Smooth muscle cell (in vitro differentiated cells): Measurements from ENCODE around the gene FGF7. TPM values are rescaled to one million over a fixed set of nuclear protein-coding genes. Genes with fewer than 3 reads are reported as not detected.

ENCODE experiments used
- DNase-seq: peaks from one replicate; lab custom pipeline; 2025; ENCODE audit not compliant: unreplicated experiment; lab: John Stamatoyannopoulos, UW
- H2AFZ ChIP-seq: fragments of 200-600 bp; sonication (generic); 2 replicates; pipeline ENCODE4 v1.6.0; 2016; ENCODE audit warnings: antibody characterized with exemption, low read depth, mild to moderate bottlenecking
- H3F3A ChIP-seq: fragments of 200-600 bp; sonication (generic); 2 replicates; pipeline ENCODE4 v1.6.0; 2017; ENCODE audit warnings: antibody characterized with exemption, low read depth
- H3K27ac ChIP-seq: fragments of 200-600 bp; sonication (generic); 2 replicates; pipeline ENCODE4 v1.5.1; 2016; ENCODE audit warnings: low read depth, mild to moderate bottlenecking
- H3K27me3 ChIP-seq: fragments of 200-600 bp; sonication (generic); 2 replicates; pipeline ENCODE4 v1.6.1; 2016; ENCODE audit warnings: low read depth, mild to moderate bottlenecking
- H3K36me3 ChIP-seq: fragments of 200-600 bp; sonication (generic); 2 replicates; pipeline ENCODE4 v1.5.1; 2016; ENCODE audit warnings: low read depth
- H3K4me1 ChIP-seq: fragments of 200-600 bp; sonication (generic); 2 replicates; pipeline ENCODE4 v1.5.1; 2016; ENCODE audit warnings: low read depth
- H3K4me2 ChIP-seq: fragments of 200-600 bp; sonication (generic); 2 replicates; pipeline ENCODE4 v1.6.0; 2016; ENCODE audit warnings: mild to moderate bottlenecking
- H3K4me3 ChIP-seq: fragments of 200-600 bp; sonication (generic); 2 replicates; pipeline ENCODE4 v1.5.1; 2016; ENCODE audit warnings: mild to moderate bottlenecking
- H3K79me2 ChIP-seq: fragments of 200-600 bp; sonication (generic); 2 replicates; pipeline ENCODE4 v1.6.0; 2016; ENCODE audit warnings: low read depth, mild to moderate bottlenecking
- H3K9ac ChIP-seq: fragments of 200-600 bp; sonication (generic); 2 replicates; pipeline ENCODE4 v1.6.0; 2016; ENCODE audit warnings: low read depth
- H3K9me3 ChIP-seq: fragments of 200-600 bp; sonication (generic); replicated peaks from 2 replicates; pipeline ENCODE4 v1.5.1; 2016; ENCODE audit warnings: low read depth
- H4K20me1 ChIP-seq: fragments of 200-600 bp; sonication (generic); 2 replicates; pipeline ENCODE4 v1.6.0; 2016; ENCODE audit warnings: low read depth
- WGBS: methylation state at CpG from one replicate; pipeline ENCODE4 v1.1.7; 2016; ENCODE audit warnings: low lambda C conversion rate; 5-methylcytosine and 5-hydroxymethylcytosine counted together
- polyA plus RNA-seq: library from polyadenylated mRNA; unstranded; fragments of >200 nt; fragmentation: Nextera tagmentation; extraction: Ambion mirVana; gene quantifications from 2 replicates; pipeline ENCODE4 v1.2.1, GENCODE V29; 2016
- total RNA-seq: library from RNA; depleted of rRNA; stranded (reverse); fragments of >200 nt; gene quantifications from 2 replicates; pipeline ENCODE4 v1.2.3, GENCODE V29; 2014
- TF ChIP-seq, protein P1 (sequence below): fragments of 200-600 bp; sonication (generic); IDR thresholded peaks from 2 replicates; pipeline ENCODE4 v1.5.1; 2017; ENCODE audit warnings: borderline replicate concordance, mild to moderate bottlenecking, antibody characterized with exemption; ENCODE audit not compliant: insufficient read depth, poor library complexity, severe bottlenecking

Gene FGF7
- total and polyA plus RNA-seq, 2 experiments from 2014 or later = 281 to 358 TPM

DNA sequence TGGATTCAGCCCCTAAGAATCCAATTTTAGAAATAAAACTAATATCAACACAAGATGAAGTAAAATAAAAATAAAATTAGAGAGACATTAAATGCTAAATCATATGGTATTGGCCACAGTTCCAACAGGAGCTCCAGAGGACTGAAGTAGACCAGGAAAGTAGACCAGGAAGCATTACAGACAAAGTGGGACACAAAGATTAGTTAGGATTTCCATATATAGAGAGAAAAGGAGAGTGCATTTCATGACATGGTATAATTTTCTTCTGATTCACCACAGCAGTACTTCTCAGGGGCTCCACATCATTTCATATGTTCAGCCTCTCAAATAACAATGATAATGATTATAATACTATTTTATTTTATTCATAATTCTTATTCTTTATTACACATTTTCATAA lies 18.3 kb downstream of the FGF7 start:
- Histone ChIP-seq H3K4me1 (peaks cover 13% of the 10 kb centered on the region), H3K36me3 (peaks cover 9% of the 10 kb centered on the region), H3K79me2 (peaks cover 39% of the 10 kb centered on the region)

DNA sequence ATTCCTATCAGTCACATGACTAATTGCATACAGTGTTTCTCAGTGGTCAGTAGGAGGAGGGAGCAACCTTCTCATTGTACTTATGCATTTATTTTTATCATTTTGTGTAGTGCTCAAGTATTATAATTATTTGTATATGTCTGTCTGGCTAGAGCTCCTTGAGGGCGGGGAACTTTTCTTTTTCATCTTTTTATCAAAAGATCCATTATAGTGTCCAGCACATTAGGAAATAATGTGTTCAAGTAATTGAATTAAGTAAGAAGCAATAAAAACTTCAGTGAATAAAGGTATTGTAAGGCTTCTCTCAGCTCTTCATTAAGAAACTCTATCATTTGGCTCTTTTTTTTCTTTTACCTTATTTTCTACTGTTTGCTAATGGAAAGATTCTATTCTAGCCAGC lies 18.8 kb downstream of the FGF7 start:
- H3K27me3 ChIP-seq = no peaks in the 10 kb centered on the region
- H3K79me2 ChIP-seq = peaks cover 35% of the 10 kb centered on the region
- H3K4me1 ChIP-seq = peaks cover 13% of the 10 kb centered on the region
- no peaks in the 10 kb centered on the region for H3F3A ChIP-seq
- H3K4me3 ChIP-seq = no peak overlapping the region
- 100% methylated on average over 1 of the region's 1 CpG for WGBS
- H3K4me2 ChIP-seq = peak overlapping the region; percentile 69
- H3K9ac ChIP-seq = no peak overlapping the region
- H2AFZ ChIP-seq = no peak overlapping the region
- peaks cover 99% of the 10 kb centered on the region for H4K20me1 ChIP-seq
- H3K36me3 ChIP-seq = peaks cover 9% of the 10 kb centered on the region
- no peak overlapping the region for H3K27ac ChIP-seq
- TF ChIP-seq, protein P1, sequence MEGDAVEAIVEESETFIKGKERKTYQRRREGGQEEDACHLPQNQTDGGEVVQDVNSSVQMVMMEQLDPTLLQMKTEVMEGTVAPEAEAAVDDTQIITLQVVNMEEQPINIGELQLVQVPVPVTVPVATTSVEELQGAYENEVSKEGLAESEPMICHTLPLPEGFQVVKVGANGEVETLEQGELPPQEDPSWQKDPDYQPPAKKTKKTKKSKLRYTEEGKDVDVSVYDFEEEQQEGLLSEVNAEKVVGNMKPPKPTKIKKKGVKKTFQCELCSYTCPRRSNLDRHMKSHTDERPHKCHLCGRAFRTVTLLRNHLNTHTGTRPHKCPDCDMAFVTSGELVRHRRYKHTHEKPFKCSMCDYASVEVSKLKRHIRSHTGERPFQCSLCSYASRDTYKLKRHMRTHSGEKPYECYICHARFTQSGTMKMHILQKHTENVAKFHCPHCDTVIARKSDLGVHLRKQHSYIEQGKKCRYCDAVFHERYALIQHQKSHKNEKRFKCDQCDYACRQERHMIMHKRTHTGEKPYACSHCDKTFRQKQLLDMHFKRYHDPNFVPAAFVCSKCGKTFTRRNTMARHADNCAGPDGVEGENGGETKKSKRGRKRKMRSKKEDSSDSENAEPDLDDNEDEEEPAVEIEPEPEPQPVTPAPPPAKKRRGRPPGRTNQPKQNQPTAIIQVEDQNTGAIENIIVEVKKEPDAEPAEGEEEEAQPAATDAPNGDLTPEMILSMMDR = no peak
- H3K9me3 ChIP-seq = no peaks in the 10 kb centered on the region
- DNase-seq = no peak

More for the DNA sequence above, 18.3 kb downstream of the FGF7 start:
- no peaks in the 10 kb centered on the region for H3K27me3 ChIP-seq
- no peak overlapping the region for H3K9ac ChIP-seq
- DNase-seq = no peak
- peak overlapping the region; percentile 55 for H3K27ac ChIP-seq
- no peaks in the 10 kb centered on the region for H3K9me3 ChIP-seq
- peaks cover 99% of the 10 kb centered on the region for H4K20me1 ChIP-seq
- no peak overlapping the region for H2AFZ ChIP-seq
- H3K4me2 ChIP-seq = peak overlapping the region; percentile 69
- TF ChIP-seq, protein P1 = no peak
- no peaks in the 10 kb centered on the region for H3F3A ChIP-seq
- no peak overlapping the region for H3K4me3 ChIP-seq

DNA sequence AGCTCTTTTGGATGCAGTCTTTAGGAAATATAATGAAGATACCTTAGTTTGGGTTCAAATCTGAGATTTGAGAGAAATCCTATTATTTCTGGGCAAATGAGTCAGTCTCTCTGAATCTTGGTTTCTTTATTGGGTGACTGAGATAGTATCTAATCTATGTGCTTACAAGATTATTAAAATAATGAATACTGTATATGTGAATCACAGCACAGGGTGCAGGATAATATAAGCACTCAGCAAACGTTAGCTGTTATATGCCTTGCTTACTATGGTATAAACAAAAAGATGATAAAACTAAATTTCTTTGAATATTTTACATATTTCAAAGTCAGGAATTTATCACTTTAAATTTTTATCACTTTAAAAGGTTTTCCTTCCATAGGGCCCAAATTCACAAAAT lies 29.6 kb downstream of the FGF7 start:
- Histone ChIP-seq H3K4me2 (peak overlapping the region; percentile 36), H3K4me3 (no peak overlapping the region), H3K27ac (no peak overlapping the region), H3K27me3 (no peaks in the 10 kb centered on the region), H3F3A (no peaks in the 10 kb centered on the region), H3K36me3 (no peaks in the 10 kb centered on the region), H3K9me3 (no peaks in the 10 kb centered on the region), H3K4me1 (no peaks in the 10 kb centered on the region), H3K9ac (no peak overlapping the region), H4K20me1 (peaks cover 100% of the 10 kb centered on the region), H3K79me2 (peaks cover 27% of the 10 kb centered on the region), H2AFZ (no peak overlapping the region)
- 33% methylated on average over 1 of the region's 1 CpG for WGBS
- TF ChIP-seq, protein P1 = no peak
- no peak for DNase-seq

DNA sequence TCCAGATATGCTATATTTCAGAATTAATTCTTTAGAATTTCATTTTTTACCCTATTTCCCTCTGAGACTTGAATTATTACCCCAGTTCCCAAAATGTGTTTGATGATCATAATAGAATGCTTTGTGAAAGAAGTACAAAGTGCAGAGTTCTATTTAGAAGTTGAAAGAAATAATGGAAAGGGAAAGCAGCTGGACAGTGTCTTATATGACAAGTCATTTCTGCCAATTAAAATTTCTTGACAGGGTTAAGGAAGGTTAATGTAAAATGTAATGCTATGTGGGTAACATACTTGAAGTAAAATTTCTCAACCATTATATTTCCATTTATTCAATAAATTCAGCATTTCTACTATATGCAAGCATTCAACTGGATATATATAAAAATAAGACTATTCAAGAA lies 33.1 kb downstream of the FGF7 start:
- Histone ChIP-seq H2AFZ (no peak overlapping the region), H3K79me2 (peaks cover 23% of the 10 kb centered on the region), H3K27me3 (no peaks in the 10 kb centered on the region), H3K9ac (no peak overlapping the region), H3F3A (no peaks in the 10 kb centered on the region), H3K27ac (peak overlapping the region; percentile 29), H3K4me1 (no peaks in the 10 kb centered on the region), H3K4me3 (no peak overlapping the region), H3K4me2 (peak overlapping the region; percentile 46), H3K9me3 (no peaks in the 10 kb centered on the region), H3K36me3 (no peaks in the 10 kb centered on the region), H4K20me1 (peaks cover 100% of the 10 kb centered on the region)
- TF ChIP-seq, protein P1 = no peak
- no peak for DNase-seq
